Rectal smooth muscle tissue (tissue), 1 donor: ENCODE data around the gene MYO1E.

ENCODE experiments used
- H3K27ac ChIP-seq: one replicate; pipeline ENCODE4 v1.7.0; 2013; ENCODE audit warnings: low read depth, low read length, inconsistent platforms
- H3K27me3 ChIP-seq: one replicate; pipeline ENCODE4 v1.7.0; 2013; ENCODE audit warnings: low read length; ENCODE audit not compliant: control insufficient read depth, insufficient read depth
- H3K36me3 ChIP-seq: one replicate; pipeline ENCODE4 v1.7.0; 2013; ENCODE audit warnings: low read length; ENCODE audit not compliant: control insufficient read depth, insufficient read depth
- H3K4me1 ChIP-seq: one replicate; pipeline ENCODE4 v1.7.0; 2013; ENCODE audit warnings: low read length; ENCODE audit not compliant: control insufficient read depth, insufficient read depth
- H3K4me3 ChIP-seq: one replicate; pipeline ENCODE4 v1.7.0; 2013; ENCODE audit warnings: low read length
- H3K9ac ChIP-seq: one replicate; pipeline ENCODE4 v1.7.0; 2013; ENCODE audit warnings: low read length

Gene MYO1E

DNA sequence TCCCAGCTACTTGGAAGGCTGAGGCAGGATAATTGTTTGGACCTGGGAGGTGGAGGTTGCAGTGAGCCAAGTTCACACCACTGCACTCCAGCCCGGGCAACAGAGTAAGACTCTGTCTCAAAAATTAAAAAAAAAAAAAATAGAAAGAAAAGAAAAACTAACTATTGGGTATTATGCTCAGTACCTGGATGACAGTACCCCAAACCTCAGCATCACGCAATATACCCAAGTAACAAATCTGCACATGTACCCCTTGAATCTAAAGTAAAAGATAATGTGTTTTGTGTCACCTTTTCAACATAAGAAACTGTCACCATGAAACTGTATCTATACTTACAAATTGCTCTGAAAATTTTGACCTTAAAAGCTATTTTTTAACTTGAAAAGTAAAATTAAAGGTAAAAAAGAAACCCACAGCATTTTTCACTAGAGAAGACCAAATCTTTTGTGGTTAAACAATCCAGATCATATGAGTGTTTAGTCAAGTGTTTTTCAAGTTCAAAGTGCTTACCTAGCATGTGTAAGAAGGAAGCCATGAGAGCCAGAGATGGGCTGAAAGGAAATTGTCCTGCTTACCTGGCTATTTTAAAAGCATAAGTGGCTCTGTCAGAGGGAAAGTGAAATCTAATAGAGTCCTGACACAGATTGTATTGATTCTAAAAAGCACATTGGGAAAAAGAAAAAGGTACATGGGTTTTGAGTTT is 50.5 kb downstream of the MYO1E start:
- no peak overlapping the region for H3K4me3 ChIP-seq
- H3K27me3 ChIP-seq: no peaks in the 10 kb centered on the region
- H3K4me1 ChIP-seq: no peaks in the 10 kb centered on the region
- no peak overlapping the region for H3K27ac ChIP-seq
- H3K36me3 ChIP-seq: no peaks in the 10 kb centered on the region
- no peak overlapping the region for H3K9ac ChIP-seq

- Histone ChIP-seq H3K27ac (no peak overlapping the region), H3K36me3 (no peaks in the 10 kb centered on the region), H3K4me1 (peaks cover 3% of the 10 kb centered on the region), H3K27me3 (no peaks in the 10 kb centered on the region), H3K4me3 (no peak overlapping the region), H3K9ac (no peak overlapping the region)
Measured at GRCh38 chr15:59321000-59321689, 51.5 kb downstream of the MYO1E start.

- no peak overlapping the region for H3K27ac ChIP-seq
- no peak overlapping the region for H3K9ac ChIP-seq
- H3K36me3 ChIP-seq: no peaks in the 10 kb centered on the region
- no peaks in the 10 kb centered on the region for H3K27me3 ChIP-seq
- H3K4me1 ChIP-seq: peaks cover 9% of the 10 kb centered on the region
- no peak overlapping the region for H3K4me3 ChIP-seq
Measured at GRCh38 chr15:59317211-59317610, 55.5 kb downstream of the MYO1E start.

DNA sequence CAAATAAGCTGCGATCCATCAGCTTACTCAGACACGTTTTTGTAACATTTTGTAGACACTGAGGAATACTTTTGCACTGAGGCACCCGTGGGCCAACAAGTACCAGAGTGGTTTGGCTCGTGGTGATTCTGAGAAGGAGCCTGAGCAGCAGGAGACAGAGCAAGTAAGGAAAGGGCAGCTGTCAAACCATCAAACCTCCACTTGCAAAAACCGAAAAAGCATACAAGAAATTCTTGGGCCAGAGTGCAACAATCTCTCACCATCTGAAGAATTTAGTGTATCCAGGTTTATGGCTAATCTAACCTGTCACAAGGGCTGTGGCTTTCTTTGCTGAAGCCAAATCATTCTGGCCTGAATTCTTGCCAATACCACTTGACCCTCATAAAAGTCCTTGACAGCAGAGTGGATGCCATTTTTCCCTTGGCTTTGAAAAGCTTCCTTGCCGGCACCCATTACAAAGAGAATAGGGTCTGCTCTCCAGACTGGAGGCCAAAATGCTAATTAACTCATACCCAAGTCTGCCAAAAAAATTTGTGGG is 56.7 kb downstream of the MYO1E start:
- Histone ChIP-seq H3K9ac (no peak overlapping the region), H3K36me3 (no peaks in the 10 kb centered on the region), H3K4me1 (peaks cover 9% of the 10 kb centered on the region), H3K27me3 (no peaks in the 10 kb centered on the region), H3K27ac (no peak overlapping the region), H3K4me3 (no peak overlapping the region)

DNA sequence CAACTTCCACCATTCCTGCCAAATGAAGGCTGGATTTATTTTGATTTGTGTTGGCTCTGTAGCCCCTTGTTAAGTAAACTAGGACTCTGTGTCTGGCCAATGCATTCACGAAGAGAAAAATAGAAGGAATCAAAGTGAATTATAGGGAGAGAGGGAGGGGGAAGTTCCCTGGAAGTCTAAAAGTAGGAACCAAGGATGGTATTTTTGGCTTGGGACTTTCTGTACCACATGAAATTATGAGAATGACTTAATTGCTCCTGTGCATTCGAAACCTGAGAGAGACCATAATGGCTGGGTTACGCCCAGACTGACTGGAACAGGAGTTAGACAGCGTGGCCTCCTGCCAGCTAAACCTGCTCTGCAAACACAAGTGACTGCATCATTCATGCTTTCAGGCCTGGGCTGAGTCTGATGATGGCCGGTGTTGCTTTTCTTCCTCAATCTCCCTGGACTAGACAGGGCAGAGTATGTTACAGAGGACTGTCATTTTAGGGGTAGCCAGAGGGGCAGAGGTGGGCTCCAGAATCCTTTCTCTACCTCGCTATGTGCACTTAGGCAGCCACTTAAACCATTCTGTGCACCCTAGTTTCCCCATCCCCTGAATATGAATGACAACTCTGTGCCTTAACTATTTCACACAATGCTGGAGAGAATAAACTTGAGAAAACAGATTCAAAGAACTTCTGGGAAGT is 58.9 kb downstream of the MYO1E start:
- Histone ChIP-seq H3K4me3 (no peak overlapping the region), H3K27me3 (no peaks in the 10 kb centered on the region), H3K9ac (no peak overlapping the region), H3K27ac (no peak overlapping the region), H3K4me1 (peaks cover 9% of the 10 kb centered on the region), H3K36me3 (no peaks in the 10 kb centered on the region)

- Histone ChIP-seq H3K36me3 (no peaks in the 10 kb centered on the region), H3K4me1 (peaks cover 9% of the 10 kb centered on the region), H3K27ac (no peak overlapping the region), H3K27me3 (no peaks in the 10 kb centered on the region), H3K4me3 (no peak overlapping the region), H3K9ac (no peak overlapping the region)
Measured at GRCh38 chr15:59312205-59312604, 60.5 kb downstream of the MYO1E start.

DNA sequence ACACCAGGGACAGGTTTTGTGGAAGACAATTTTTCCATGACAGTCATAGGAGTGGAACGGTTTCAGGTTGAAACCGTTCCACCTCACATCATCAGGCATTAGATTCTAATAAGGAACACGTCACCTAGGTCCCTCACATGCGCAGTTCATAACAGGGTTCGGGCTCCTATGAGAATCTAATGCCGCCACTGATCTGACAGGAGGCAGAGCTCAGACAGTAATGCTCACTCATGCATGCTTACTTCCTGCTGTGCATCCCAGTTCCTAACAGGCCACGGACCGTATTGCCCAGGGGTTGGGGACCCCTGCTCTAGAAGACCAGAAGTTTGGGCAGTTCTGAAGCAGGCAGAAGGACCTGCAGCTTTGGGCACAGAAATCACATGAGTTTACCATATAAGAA is 61.5 kb downstream of the MYO1E start:
- peaks cover 6% of the 10 kb centered on the region for H3K4me1 ChIP-seq
- no peak overlapping the region for H3K27ac ChIP-seq
- no peaks in the 10 kb centered on the region for H3K27me3 ChIP-seq
- no peak overlapping the region for H3K9ac ChIP-seq
- H3K4me3 ChIP-seq: no peak overlapping the region
- no peaks in the 10 kb centered on the region for H3K36me3 ChIP-seq

- Histone ChIP-seq H3K36me3 (no peaks in the 10 kb centered on the region), H3K4me3 (no peak overlapping the region), H3K9ac (no peak overlapping the region), H3K27ac (no peak overlapping the region), H3K4me1 (peaks cover 6% of the 10 kb centered on the region), H3K27me3 (no peaks in the 10 kb centered on the region)
Measured at GRCh38 chr15:59309405-59309804, 63.3 kb downstream of the MYO1E start.

GRCh38 chr15:59307165-59307537 is 65.5 kb downstream of the MYO1E start:
- H3K4me3 ChIP-seq: no peak overlapping the region
- H3K36me3 ChIP-seq: no peaks in the 10 kb centered on the region
- no peaks in the 10 kb centered on the region for H3K27me3 ChIP-seq
- H3K27ac ChIP-seq: no peak overlapping the region
- no peak overlapping the region for H3K9ac ChIP-seq
- no peaks in the 10 kb centered on the region for H3K4me1 ChIP-seq

- H3K27ac ChIP-seq: no peak overlapping the region
- H3K27me3 ChIP-seq: no peaks in the 10 kb centered on the region
- no peaks in the 10 kb centered on the region for H3K36me3 ChIP-seq
- H3K9ac ChIP-seq: no peak overlapping the region
- H3K4me3 ChIP-seq: no peak overlapping the region
- no peaks in the 10 kb centered on the region for H3K4me1 ChIP-seq
Measured at GRCh38 chr15:59306520-59307164, 66.0 kb downstream of the MYO1E start.

- H3K4me1 ChIP-seq: no peaks in the 10 kb centered on the region
- no peak overlapping the region for H3K27ac ChIP-seq
- no peaks in the 10 kb centered on the region for H3K27me3 ChIP-seq
- no peak overlapping the region for H3K4me3 ChIP-seq
- H3K9ac ChIP-seq: no peak overlapping the region
- H3K36me3 ChIP-seq: no peaks in the 10 kb centered on the region
Measured at GRCh38 chr15:59304807-59305206, 67.9 kb downstream of the MYO1E start.

DNA sequence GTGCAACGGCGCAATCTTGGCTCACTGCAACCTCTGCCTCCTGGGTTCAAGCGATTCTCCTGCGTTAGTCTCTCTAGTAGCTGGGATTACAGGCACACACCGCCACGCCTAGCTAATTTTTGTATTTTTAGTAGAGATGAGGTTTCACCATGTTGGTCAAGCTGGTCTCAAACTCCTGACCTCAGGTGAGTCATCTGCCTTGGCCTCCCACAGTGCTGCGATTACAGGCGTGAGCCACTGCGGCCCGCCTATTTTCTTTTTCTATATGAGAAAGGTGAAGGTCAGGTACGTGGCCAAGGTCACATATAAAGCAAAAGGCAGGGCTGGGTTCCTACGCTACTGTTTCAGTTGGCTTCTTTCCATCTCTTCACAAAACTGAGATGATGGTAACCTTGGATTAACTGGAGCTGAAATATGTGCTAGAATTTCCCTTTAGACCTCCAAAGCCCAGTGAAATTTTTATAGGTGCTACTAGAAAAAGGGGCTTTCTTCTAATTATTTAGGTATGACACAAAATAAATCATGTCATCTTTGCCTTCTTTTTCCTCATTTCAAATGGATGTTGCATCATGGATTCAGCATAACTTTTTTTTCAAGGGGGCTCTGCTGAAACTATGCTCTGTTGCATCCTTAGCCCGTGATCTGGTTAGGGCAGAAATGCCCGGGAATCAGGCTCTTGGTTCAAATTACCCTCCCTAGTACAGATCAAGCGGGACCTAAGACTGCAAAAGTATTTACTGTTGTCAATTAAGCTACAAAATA is 68.5 kb downstream of the MYO1E start:
- Histone ChIP-seq H3K4me3 (no peak overlapping the region), H3K9ac (no peak overlapping the region), H3K27ac (no peak overlapping the region), H3K4me1 (no peaks in the 10 kb centered on the region), H3K36me3 (no peaks in the 10 kb centered on the region), H3K27me3 (no peaks in the 10 kb centered on the region)
